Gastroesophageal sphincter (tissue), 3 donors: Measurements from ENCODE around the gene VCL.

Experiments used
- POLR2A ChIP-seq, 2 donors: fragments of 450-650 bp; IDR thresholded peaks; one replicate each; pipeline ENCODE4 v1.6.1; 2017; ENCODE audit warnings: antibody characterized with exemption in 2 of 2, mild to moderate bottlenecking in 2 of 2, moderate library complexity in 1 of 2
- TF ChIP-seq, protein P1 (sequence below), 4 experiments: fragments of 200-600 bp in 2 of 4; fragments of 450-650 bp in 2 of 4; sonication (generic) in 1 of 4; IDR thresholded peaks; one replicate each; pipeline ENCODE4 v1.5.1; 2017 to 2019; ENCODE audit warnings: antibody characterized with exemption in 4 of 4, mild to moderate bottlenecking in 2 of 4, moderate library complexity in 2 of 4

DNA sequence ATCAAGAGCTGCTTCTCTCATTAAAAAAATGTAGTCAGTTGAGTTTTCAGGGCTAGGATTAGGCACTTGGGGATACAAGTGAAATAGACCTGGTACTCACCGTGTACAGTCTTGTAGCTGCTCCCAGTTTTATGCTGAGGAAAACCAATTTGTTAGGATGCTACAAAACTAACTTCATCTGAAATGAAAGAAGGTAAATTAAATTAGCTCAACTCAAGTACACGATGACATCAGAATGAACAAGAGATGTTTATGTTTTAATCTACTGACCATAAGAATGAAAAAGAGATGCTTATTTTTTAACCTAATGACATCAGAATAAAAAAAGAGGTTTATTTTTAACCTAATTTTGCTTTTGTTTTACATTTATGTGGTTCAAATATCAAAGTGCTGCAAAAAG, 79.0 kb downstream of the VCL start:
- TF ChIP-seq, protein P1, sequence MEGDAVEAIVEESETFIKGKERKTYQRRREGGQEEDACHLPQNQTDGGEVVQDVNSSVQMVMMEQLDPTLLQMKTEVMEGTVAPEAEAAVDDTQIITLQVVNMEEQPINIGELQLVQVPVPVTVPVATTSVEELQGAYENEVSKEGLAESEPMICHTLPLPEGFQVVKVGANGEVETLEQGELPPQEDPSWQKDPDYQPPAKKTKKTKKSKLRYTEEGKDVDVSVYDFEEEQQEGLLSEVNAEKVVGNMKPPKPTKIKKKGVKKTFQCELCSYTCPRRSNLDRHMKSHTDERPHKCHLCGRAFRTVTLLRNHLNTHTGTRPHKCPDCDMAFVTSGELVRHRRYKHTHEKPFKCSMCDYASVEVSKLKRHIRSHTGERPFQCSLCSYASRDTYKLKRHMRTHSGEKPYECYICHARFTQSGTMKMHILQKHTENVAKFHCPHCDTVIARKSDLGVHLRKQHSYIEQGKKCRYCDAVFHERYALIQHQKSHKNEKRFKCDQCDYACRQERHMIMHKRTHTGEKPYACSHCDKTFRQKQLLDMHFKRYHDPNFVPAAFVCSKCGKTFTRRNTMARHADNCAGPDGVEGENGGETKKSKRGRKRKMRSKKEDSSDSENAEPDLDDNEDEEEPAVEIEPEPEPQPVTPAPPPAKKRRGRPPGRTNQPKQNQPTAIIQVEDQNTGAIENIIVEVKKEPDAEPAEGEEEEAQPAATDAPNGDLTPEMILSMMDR (IDR thresholded peaks at IDR 0.05), result no peak
- TF ChIP-seq POLR2A (IDR thresholded peaks at IDR 0.05), result no peak
